Right lobe of liver (tissue), 4 donors: ENCODE measurements around the gene SLC25A46.

Experiments
- POLR2A ChIP-seq: fragments of 450-650 bp; IDR thresholded peaks from one replicate; pipeline ENCODE4 v1.6.1; 2017; ENCODE audit warnings: antibody characterized with exemption, mild to moderate bottlenecking
- TF ChIP-seq, protein P1 (sequence below), 4 donors: fragments of 200-600 bp in 3 of 4; fragments of 450-650 bp in 1 of 4; IDR thresholded peaks; one replicate each; pipeline versions ENCODE4 v1.5.1 to v1.8.0; 2016 to 2022; ENCODE audit warnings: antibody characterized with exemption in 4 of 4, mild to moderate bottlenecking in 2 of 4
- donor health status: DM: no; HTN: no; CAD: no.
- donor health status: DM: no; HTN: no; CAD: no.
- donor health status: DM: no; HTN: yes; CAD: no.

- no peak for TF ChIP-seq POLR2A
- TF ChIP-seq, protein P1, sequence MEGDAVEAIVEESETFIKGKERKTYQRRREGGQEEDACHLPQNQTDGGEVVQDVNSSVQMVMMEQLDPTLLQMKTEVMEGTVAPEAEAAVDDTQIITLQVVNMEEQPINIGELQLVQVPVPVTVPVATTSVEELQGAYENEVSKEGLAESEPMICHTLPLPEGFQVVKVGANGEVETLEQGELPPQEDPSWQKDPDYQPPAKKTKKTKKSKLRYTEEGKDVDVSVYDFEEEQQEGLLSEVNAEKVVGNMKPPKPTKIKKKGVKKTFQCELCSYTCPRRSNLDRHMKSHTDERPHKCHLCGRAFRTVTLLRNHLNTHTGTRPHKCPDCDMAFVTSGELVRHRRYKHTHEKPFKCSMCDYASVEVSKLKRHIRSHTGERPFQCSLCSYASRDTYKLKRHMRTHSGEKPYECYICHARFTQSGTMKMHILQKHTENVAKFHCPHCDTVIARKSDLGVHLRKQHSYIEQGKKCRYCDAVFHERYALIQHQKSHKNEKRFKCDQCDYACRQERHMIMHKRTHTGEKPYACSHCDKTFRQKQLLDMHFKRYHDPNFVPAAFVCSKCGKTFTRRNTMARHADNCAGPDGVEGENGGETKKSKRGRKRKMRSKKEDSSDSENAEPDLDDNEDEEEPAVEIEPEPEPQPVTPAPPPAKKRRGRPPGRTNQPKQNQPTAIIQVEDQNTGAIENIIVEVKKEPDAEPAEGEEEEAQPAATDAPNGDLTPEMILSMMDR (IDR thresholded peaks at IDR 0.05) = no peak
Observed at GRCh38 chr5:110803467-110804326, 64.9 kb downstream of the SLC25A46 start.
